Parathyroid adenoma (tissue), 2 donors: ENCODE data around the gene SURF2.

Experiments used
- H2AFZ ChIP-seq: fragments of 300-600 bp; sonication (generic); one replicate; pipeline ENCODE4 v1.7.0; 2017; ENCODE audit warnings: antibody characterized with exemption, mild to moderate bottlenecking
- H3K27ac ChIP-seq: fragments of 300-600 bp; sonication (generic); one replicate; pipeline ENCODE4 v1.7.0; 2017
- H3K27me3 ChIP-seq: fragments of 300-600 bp; sonication (generic); one replicate; pipeline ENCODE4 v1.7.0; 2017; ENCODE audit warnings: low read length; ENCODE audit not compliant: control insufficient read depth, insufficient read depth
- H3K36me3 ChIP-seq: fragments of 300-600 bp; sonication (generic); one replicate; pipeline ENCODE4 v1.7.0; 2017; ENCODE audit warnings: low read length; ENCODE audit not compliant: control insufficient read depth, insufficient read depth
- H3K4me1 ChIP-seq: fragments of 300-600 bp; sonication (generic); one replicate; pipeline ENCODE4 v1.7.0; 2017; ENCODE audit warnings: control low read depth
- H3K4me2 ChIP-seq: fragments of 300-600 bp; sonication (generic); one replicate; pipeline ENCODE4 v1.7.0; 2017; ENCODE audit warnings: low read length
- H3K4me3 ChIP-seq: fragments of 300-600 bp; sonication (generic); one replicate; pipeline ENCODE4 v1.7.0; 2017; ENCODE audit warnings: low read depth, low read length
- H3K79me2 ChIP-seq: fragments of 300-600 bp; sonication (generic); one replicate; pipeline ENCODE4 v1.7.0; 2017; ENCODE audit warnings: control low read depth
- H3K9ac ChIP-seq: fragments of 300-600 bp; sonication (generic); one replicate; pipeline ENCODE4 v1.7.0; 2017; ENCODE audit warnings: mild to moderate bottlenecking
- H3K9me3 ChIP-seq: fragments of 300-600 bp; sonication (generic); one replicate; pipeline ENCODE4 v1.7.0; 2017; ENCODE audit warnings: low read length; ENCODE audit not compliant: control insufficient read depth
- CTCF ChIP-seq: fragments of 300-600 bp; sonication (generic); IDR thresholded peaks from one replicate; pipeline ENCODE4 v1.7.0; 2017; ENCODE audit warnings: antibody characterized with exemption, mild to moderate bottlenecking
- donor health status: primary hyperparathyroidism.

The SURF2 gene

DNA sequence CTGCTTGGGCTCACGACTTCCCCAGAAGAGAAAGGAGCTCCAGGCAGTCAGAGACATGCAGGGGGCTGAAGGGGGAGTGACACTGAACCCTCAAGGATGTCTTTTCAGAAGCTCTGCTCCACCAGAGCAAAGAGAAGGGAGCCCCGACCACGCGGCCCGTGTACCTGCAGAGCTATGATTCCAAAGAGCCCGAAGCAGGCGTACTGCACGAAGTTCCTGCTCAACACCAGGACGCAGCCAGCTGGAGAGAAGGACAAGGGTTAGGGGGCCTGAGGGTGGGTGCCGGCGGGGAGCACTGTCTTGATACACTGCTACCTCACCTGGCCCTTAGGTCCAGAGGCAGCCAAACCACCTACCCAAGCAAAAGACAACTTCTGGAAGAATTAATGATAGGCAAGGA lies 10.1 kb downstream of the SURF2 start:
- Histone ChIP-seq H3K4me1 (peaks cover 17% of the 10 kb centered on the region), H3K79me2 (peaks cover 22% of the 10 kb centered on the region), H2AFZ (no peak overlapping the region), H3K9me3 (no peaks in the 10 kb centered on the region), H3K4me2 (no peak overlapping the region), H3K27ac (no peak overlapping the region), H3K4me3 (no peak overlapping the region), H3K27me3 (no peaks in the 10 kb centered on the region), H3K36me3 (no peaks in the 10 kb centered on the region), H3K9ac (no peak overlapping the region)
- no peak for TF ChIP-seq CTCF

DNA sequence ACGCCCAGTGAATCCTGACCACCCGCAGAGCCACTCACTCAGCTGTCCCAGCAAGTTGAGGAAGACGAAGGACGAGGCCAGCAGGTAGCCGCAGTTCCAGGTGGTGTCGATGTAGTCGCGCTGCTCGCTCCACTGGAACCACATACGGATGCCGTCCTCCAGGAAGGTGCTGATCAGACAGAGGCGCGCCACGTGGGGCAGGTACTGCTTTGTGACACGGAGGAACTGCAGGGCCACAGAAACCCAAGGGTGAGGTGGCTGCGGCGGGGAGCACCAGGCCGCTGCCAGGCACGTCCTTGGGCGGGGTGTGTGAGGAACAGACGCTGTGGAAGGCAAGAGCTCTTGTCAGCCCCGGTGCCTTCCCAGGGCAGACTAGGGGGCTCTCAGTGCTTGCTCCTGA lies 10.9 kb downstream of the SURF2 start:
- Histone ChIP-seq H3K4me3 (no peak overlapping the region), H3K79me2 (peaks cover 30% of the 10 kb centered on the region), H3K9me3 (no peaks in the 10 kb centered on the region), H3K27ac (peak overlapping the region; percentile 57), H3K9ac (no peak overlapping the region), H3K4me2 (no peak overlapping the region), H2AFZ (no peak overlapping the region), H3K4me1 (peaks cover 19% of the 10 kb centered on the region), H3K36me3 (no peaks in the 10 kb centered on the region), H3K27me3 (no peaks in the 10 kb centered on the region)
- no peak for TF ChIP-seq CTCF

DNA sequence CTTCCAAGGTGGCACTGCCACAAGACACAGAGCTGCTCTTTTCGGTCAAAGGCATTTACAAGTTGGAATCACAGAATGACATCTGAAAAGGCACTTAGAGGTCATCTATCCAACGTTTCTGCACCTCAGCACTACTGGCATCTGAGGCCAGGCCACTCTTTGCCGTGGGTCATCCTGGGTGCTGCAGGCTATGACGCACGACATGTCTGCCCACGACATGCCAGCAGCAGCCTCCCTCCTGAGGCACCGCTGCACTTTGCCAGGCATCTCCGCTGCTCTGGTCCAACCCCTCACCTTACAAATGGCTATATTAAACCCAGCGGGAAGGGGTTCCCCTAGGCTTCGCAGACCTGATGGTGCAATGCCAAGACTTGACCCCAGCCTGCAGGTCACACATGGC lies 11.4 kb downstream of the SURF2 start:
- no peaks in the 10 kb centered on the region for H3K9me3 ChIP-seq
- no peak overlapping the region for H3K9ac ChIP-seq
- H2AFZ ChIP-seq, result no peak overlapping the region
- H3K27ac ChIP-seq, result peak overlapping the region; percentile 57
- peaks cover 19% of the 10 kb centered on the region for H3K4me1 ChIP-seq
- no peaks in the 10 kb centered on the region for H3K36me3 ChIP-seq
- TF ChIP-seq CTCF, result no peak
- H3K27me3 ChIP-seq, result no peaks in the 10 kb centered on the region
- H3K4me2 ChIP-seq, result peak overlapping the region; percentile 23
- H3K79me2 ChIP-seq, result peaks cover 33% of the 10 kb centered on the region
- no peak overlapping the region for H3K4me3 ChIP-seq

DNA sequence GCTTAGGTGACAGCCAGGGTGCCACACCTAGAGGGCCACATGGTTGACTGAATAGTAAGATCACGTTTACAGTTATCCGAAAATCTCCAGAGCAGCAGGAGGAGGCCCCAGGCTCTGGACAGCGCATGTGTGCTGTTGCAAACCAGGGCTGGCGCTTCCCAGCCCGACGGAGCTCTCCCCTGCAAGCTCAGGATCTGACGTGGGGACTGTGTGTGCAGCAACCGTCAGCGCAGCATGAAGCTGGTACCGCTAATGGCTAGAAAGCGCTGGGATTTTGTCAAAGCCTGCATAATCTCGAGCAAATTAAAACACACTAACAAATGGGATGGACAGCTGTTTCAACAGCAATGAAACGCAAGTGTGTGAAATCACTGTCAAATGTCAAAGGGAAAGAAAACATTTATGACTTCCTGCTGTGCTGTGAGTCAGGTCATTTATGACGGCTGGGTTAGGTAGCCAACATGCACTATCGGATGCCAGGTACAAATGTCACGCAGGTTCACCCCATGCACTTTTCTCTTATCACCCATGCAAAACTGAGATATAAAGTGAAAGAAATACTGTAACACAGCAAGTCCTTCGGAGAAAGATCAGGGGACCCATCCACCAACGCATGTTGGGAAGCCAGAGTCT lies 12.0 kb downstream of the SURF2 start:
- Histone ChIP-seq H3K9ac (no peak overlapping the region), H3K27ac (peak overlapping the region; percentile 57), H3K9me3 (no peaks in the 10 kb centered on the region), H3K4me3 (peak overlapping the region; percentile 19), H3K4me2 (peak overlapping the region; percentile 48), H3K4me1 (peaks cover 19% of the 10 kb centered on the region), H3K79me2 (peaks cover 39% of the 10 kb centered on the region), H3K36me3 (no peaks in the 10 kb centered on the region), H3K27me3 (no peaks in the 10 kb centered on the region), H2AFZ (no peak overlapping the region)
- TF ChIP-seq CTCF, result no peak

GRCh38 chr9:133369422-133369821 lies 13.1 kb downstream of the SURF2 start:
- Histone ChIP-seq H2AFZ (no peak overlapping the region), H3K9me3 (no peaks in the 10 kb centered on the region), H3K27me3 (no peaks in the 10 kb centered on the region), H3K9ac (no peak overlapping the region), H3K4me1 (peaks cover 19% of the 10 kb centered on the region), H3K4me3 (no peak overlapping the region), H3K27ac (no peak overlapping the region), H3K4me2 (no peak overlapping the region), H3K79me2 (peaks cover 39% of the 10 kb centered on the region), H3K36me3 (no peaks in the 10 kb centered on the region)
- no peak for TF ChIP-seq CTCF
